NT2/D1 (cell line): Measurements from ENCODE around the gene HPCAL1.

ENCODE experiments used
- YY1 ChIP-seq: IDR thresholded peaks from 2 replicates; pipeline ENCODE4 v1.6.1; 2011; ENCODE audit not compliant: insufficient read length, insufficient read depth
- ZNF274 ChIP-seq: IDR thresholded peaks from 2 replicates; pipeline ENCODE4 v1.6.1; 2011; ENCODE audit warnings: mild to moderate bottlenecking, low read depth, low read length

GRCh38 chr2:10321622-10322021, 18.9 kb downstream of the HPCAL1 start:
- TF ChIP-seq YY1 (no peak), ZNF274 (no peak)
